ENCODE results near the gene KRTAP10-6. TPM values are rescaled to one million over a fixed set of nuclear protein-coding genes. Genes with fewer than 3 reads are reported as not detected.

The KRTAP10-6 gene
- total and polyA plus RNA-seq, 2 of the 8 experiments (the other 6 are each of a cell fraction or from before 2014, with no cell fraction given), result 0.12 TPM; not detected in 1

- no peak overlapping the region for H2AFZ ChIP-seq (ENCODE audit: low read length)
- no peak for TF ChIP-seq CTBP2 (IDR thresholded peaks at IDR 0.05; ENCODE audit: borderline replicate concordance, insufficient read depth, insufficient read length, low read length)
- TF ChIP-seq EZH2 (IDR thresholded peaks at IDR 0.05; ENCODE audit: low read depth, low read length, severe bottlenecking), result no peak
- TF ChIP-seq EGR1 (IDR thresholded peaks at IDR 0.05; ENCODE audit: borderline replicate concordance, low read depth, low read length), result no peak
- no peak for TF ChIP-seq TBP (IDR thresholded peaks at IDR 0.05; ENCODE audit: low read depth, low read length)
- TF ChIP-seq BACH1 (IDR thresholded peaks at IDR 0.05; ENCODE audit: low read length), result no peak
- TF ChIP-seq CREB1 (IDR thresholded peaks at IDR 0.05), result no peak
- TF ChIP-seq, protein P1, sequence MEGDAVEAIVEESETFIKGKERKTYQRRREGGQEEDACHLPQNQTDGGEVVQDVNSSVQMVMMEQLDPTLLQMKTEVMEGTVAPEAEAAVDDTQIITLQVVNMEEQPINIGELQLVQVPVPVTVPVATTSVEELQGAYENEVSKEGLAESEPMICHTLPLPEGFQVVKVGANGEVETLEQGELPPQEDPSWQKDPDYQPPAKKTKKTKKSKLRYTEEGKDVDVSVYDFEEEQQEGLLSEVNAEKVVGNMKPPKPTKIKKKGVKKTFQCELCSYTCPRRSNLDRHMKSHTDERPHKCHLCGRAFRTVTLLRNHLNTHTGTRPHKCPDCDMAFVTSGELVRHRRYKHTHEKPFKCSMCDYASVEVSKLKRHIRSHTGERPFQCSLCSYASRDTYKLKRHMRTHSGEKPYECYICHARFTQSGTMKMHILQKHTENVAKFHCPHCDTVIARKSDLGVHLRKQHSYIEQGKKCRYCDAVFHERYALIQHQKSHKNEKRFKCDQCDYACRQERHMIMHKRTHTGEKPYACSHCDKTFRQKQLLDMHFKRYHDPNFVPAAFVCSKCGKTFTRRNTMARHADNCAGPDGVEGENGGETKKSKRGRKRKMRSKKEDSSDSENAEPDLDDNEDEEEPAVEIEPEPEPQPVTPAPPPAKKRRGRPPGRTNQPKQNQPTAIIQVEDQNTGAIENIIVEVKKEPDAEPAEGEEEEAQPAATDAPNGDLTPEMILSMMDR (IDR thresholded peaks at IDR 0.05; ENCODE audit: control extremely low read depth in 1 of 3, insufficient read depth in 1 of 3, low read depth in 1 of 3, low read length in 3 of 3), result no peak
These were observed 44.1 kb upstream of the KRTAP10-6 start for GRCh38 chr21:44636209-44637017.

More at GRCh38 chr21:44636209-44637017, 44.1 kb upstream of the KRTAP10-6 start:
- Histone ChIP-seq H3K23ac (ENCODE audit: insufficient read length) (no peak overlapping the region), H2BK5ac (ENCODE audit: low read depth, low read length) (0 out of 2 replicates have a peak overlapping the region, but pooled peaks have one; percentile 9), H4K8ac (ENCODE audit: extremely low read depth, insufficient read depth, low read length) (no peak overlapping the region; the same call in 1 of the 2 replicates), H3K27me3 (replicated peaks in 1 of 4; ENCODE audit: control insufficient read depth in 3 of 4, extremely low read depth in 1 of 4, insufficient read depth in 3 of 4, low read length in 3 of 4) (no peaks in the 10 kb centered on the region), H2BK120ac (replicated peaks; ENCODE audit: low read depth, low read length) (no peak overlapping the region), H3K18ac (ENCODE audit: extremely low read depth, low read length) (no peak overlapping the region), H3K4me2 (ENCODE audit: insufficient read depth in 1 of 2, low read depth in 2 of 2, low read length in 2 of 2) (no peak overlapping the region), H3K9me3 (ENCODE audit: insufficient read depth in 2 of 2, low read depth in 1 of 2, low read length in 1 of 2) (peaks cover 3 to 10% of the 10 kb centered on the region in 2 experiments; a peak in 3 of 4 replicates), H2BK15ac (ENCODE audit: low read length) (no peak overlapping the region), H4K5ac (ENCODE audit: insufficient read length, low read depth, low read length) (no peak overlapping the region), H3K9ac (replicated peaks in 1 of 4; ENCODE audit: extremely low read depth in 1 of 4, low read depth in 3 of 4, low read length in 3 of 4) (no peak overlapping the region), H2BK12ac (ENCODE audit: low read depth, low read length) (no peak overlapping the region), H2BK20ac (ENCODE audit: low read length) (no peak overlapping the region), H4K91ac (replicated peaks; ENCODE audit: insufficient read length, low read length) (no peak overlapping the region), H3K14ac (ENCODE audit: insufficient read length) (no peak overlapping the region), H2AK5ac (ENCODE audit: low read depth, low read length) (no peak overlapping the region), H3K4me1 (replicated peaks in 1 of 4; ENCODE audit: control insufficient read depth in 3 of 4, insufficient read depth in 4 of 4, low read length in 3 of 4) (no peaks in the 10 kb centered on the region; a peak in 1 of 7 replicates), H3K4me3 (ENCODE audit: extremely low read depth in 1 of 4, insufficient read depth in 2 of 4, low read depth in 3 of 4, low read length in 4 of 4) (no peak overlapping the region), H3K79me2 (ENCODE audit: control insufficient read depth in 1 of 2, insufficient read depth in 2 of 2, low read length in 2 of 2) (no peaks in the 10 kb centered on the region), H3K27ac (ENCODE audit: low read depth, low read length) (no peak overlapping the region), H4K20me1 (replicated peaks in 1 of 2; ENCODE audit: control insufficient read depth in 1 of 2, insufficient read depth in 2 of 2, low read length in 2 of 2) (peaks cover 0 to 3% of the 10 kb centered on the region in 2 experiments), H3K4ac (replicated peaks; ENCODE audit: insufficient read length, low read depth, low read length) (no peak overlapping the region), H3K79me1 (ENCODE audit: low read depth, low read length) (no peaks in the 10 kb centered on the region), H3K56ac (replicated peaks; ENCODE audit: insufficient read length, low read depth, low read length) (no peak overlapping the region), H3K23me2 (ENCODE audit: low read depth, low read length) (no peaks in the 10 kb centered on the region), H3K36me3 (ENCODE audit: control insufficient read depth in 2 of 4, insufficient read depth in 4 of 4, low read length in 3 of 4) (no peaks in the 10 kb centered on the region)
- FAIRE-seq (no peak), DNase-seq (ENCODE audit: low read depth in 1 of 2, low spot score in 2 of 2) (no peak)
- ChIA-PET POLR2A (ENCODE audit: partially characterized antibody) (no interaction called here), CTCF (ENCODE audit: partially characterized antibody) (no interaction called here)
- 86% methylated on average over 13 of the region's 15 CpGs; no CpG with 5 or more reads in 1 of the 2 experiments for WGBS, 2 experiments (ENCODE audit: extremely low coverage in 1 of 2, insufficient coverage in 1 of 2, insufficient read length in 1 of 2, insufficient replicate concordance in 2 of 2, low coverage in 1 of 2, low lambda C conversion rate in 2 of 2, missing lambda C conversion rate in 1 of 2)
